ENCODE measurements around the gene ANKRD23.

The ANKRD23 gene

GRCh38 chr2:96843538-96844268 is at the start of gene ANKRD23:
Gene ANKRD23 (minus strand): TSS chr2:96844021. CDS start chr2:96843992, 29 bp downstream.
- TF ChIP-seq GATA2 (IDR thresholded peaks at IDR 0.05; ENCODE audit: low read depth, low read length) (no peak), GATA3 (IDR thresholded peaks at IDR 0.05; ENCODE audit: low read depth, low read length) (no peak)

DNA sequence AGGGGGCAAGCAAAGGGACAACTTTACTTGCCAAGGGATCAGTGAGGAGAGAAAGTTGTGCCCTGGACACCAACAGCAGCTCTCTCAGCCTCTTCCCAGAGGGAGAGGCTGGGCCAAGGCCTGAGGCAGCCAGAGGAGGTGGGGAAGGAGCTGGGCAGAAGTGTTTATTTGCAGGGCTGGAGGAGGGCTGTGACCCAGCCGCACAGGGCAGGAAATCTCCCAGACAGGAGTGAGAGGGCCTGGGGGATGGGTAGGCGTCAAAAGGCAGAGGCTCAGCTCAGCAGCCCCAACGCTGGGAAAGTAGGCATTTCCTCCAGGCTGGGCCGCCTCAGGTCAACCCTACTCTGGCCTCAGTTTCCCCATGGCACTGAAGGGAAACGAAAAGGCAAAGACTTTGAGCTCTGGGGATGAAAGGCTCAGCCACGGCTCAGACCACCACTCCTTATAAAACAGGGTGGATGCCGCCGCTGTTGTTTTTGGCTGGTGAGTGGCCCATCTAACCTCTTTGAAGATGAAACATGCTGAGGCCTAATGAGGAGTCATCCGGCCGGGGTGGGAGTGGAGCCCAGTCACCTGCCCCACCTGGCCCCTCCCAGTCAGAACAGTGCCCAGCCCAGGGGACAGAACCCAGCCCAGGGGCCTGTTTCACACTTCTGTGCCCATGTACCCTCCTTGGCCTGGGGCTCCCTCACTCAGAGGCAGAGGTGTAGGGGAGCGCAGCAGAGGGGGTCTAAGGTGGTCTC is 47.9 kb upstream of the ANKRD23 start:
- TF ChIP-seq GATA2 (IDR thresholded peaks at IDR 0.05; ENCODE audit: low read depth, low read length) (no peak), GATA3 (IDR thresholded peaks at IDR 0.05; ENCODE audit: low read depth, low read length) (no peak)

- TF ChIP-seq GATA2 (IDR thresholded peaks at IDR 0.05; ENCODE audit: low read depth, low read length) (no peak), GATA3 (IDR thresholded peaks at IDR 0.05; ENCODE audit: low read depth, low read length) (no peak)
These were observed 47.0 kb upstream of the ANKRD23 start for GRCh38 chr2:96890726-96891385.

- TF ChIP-seq GATA3 (IDR thresholded peaks at IDR 0.05; ENCODE audit: low read depth, low read length), result no peak
These were observed 46.4 kb upstream of the ANKRD23 start for GRCh38 chr2:96890252-96890651.

GRCh38 chr2:96888072-96889011 is 44.5 kb upstream of the ANKRD23 start:
- TF ChIP-seq GATA3 (IDR thresholded peaks at IDR 0.05; ENCODE audit: low read depth, low read length) (no peak), GATA2 (IDR thresholded peaks at IDR 0.05; ENCODE audit: low read depth, low read length) (no peak)

GRCh38 chr2:96887493-96888012 is 43.7 kb upstream of the ANKRD23 start:
- TF ChIP-seq GATA2 (IDR thresholded peaks at IDR 0.05; ENCODE audit: low read depth, low read length), result no peak
- TF ChIP-seq GATA3 (IDR thresholded peaks at IDR 0.05; ENCODE audit: low read depth, low read length), result no peak

GRCh38 chr2:96885432-96886347 is 41.9 kb upstream of the ANKRD23 start:
- TF ChIP-seq GATA2 (IDR thresholded peaks at IDR 0.05; ENCODE audit: low read depth, low read length) (no peak), GATA3 (IDR thresholded peaks at IDR 0.05; ENCODE audit: low read depth, low read length) (no peak)

GRCh38 chr2:96884299-96885094 is 40.7 kb upstream of the ANKRD23 start:
- TF ChIP-seq GATA2 (IDR thresholded peaks at IDR 0.05; ENCODE audit: low read depth, low read length), result no peak
- TF ChIP-seq GATA3 (IDR thresholded peaks at IDR 0.05; ENCODE audit: low read depth, low read length), result no peak

DNA sequence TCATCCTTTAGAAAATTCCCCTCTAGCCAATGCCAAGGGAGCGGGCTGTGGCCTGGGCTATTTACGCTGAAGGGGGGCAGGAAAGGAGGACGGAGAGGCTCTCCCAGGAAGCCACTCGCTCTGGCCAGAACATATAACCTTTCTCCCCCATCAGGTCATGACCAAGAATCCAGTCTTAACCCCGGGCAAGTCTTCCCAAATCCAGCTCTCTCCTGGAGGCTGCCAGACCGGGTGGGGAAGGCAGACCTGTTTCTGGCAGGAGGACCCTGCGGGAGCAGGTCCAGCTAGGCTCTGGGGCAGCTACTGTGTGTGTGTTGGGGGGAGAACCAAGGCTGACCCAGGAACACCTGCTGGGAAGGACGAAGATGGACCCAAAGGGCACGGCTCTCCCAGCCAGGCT is 39.5 kb upstream of the ANKRD23 start:
- TF ChIP-seq GATA3 (IDR thresholded peaks at IDR 0.05; ENCODE audit: low read depth, low read length) (no peak), GATA2 (IDR thresholded peaks at IDR 0.05; ENCODE audit: low read depth, low read length) (no peak)

DNA sequence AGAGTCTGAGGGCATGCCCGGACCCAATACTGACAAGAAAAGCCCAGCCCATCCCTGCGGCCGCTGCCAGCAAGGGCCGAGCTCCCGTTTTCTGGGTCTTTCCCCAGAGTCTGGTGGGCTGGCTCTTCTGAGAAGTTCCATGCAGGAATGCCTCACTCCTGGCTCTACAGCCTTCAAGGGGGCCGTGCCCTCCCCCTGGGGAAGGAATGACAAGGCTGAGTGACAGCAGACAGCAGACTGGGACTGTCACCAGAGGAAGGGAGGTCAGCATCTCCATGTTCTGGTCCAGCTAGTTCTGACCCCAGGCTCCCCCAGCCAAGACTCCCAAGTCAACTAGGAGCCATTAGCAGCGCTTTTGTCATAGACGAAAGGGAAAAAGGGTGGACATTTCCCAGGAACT is 39.1 kb upstream of the ANKRD23 start:
- TF ChIP-seq GATA3 (IDR thresholded peaks at IDR 0.05; ENCODE audit: low read depth, low read length) (no peak), GATA2 (IDR thresholded peaks at IDR 0.05; ENCODE audit: low read depth, low read length) (no peak)

DNA sequence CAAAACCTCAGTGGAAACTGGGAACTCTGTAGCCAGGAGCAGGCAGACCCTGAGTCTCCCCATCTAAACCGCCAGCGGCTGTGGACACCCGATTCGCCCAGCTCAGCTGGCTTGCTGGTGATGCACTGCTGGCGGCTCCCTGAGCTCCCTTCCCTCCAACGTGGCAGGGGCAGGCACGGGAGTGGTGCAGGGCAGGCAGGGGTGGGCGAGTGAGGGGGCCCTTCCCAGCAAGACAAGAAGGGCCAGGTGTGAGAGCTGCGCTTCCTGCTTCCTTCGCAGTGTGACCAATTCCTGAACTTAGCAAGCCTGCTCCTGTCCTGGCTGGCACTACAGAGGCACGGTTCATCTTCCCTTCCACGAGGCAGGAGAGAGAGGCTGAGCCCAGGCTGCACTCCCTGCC is 38.4 kb upstream of the ANKRD23 start:
- TF ChIP-seq GATA2 (IDR thresholded peaks at IDR 0.05; ENCODE audit: low read depth, low read length), result no peak
- no peak for TF ChIP-seq GATA3 (IDR thresholded peaks at IDR 0.05; ENCODE audit: low read depth, low read length)
